GM19395 (cell line): ENCODE measurements around the gene GPRC5D.

Experiments
- ATAC-seq: cut with Tn5 transposase; IDR thresholded peaks from one replicate; pipeline ENCODE4 v1.9.1; 2021; ENCODE audit warnings: mild to moderate bottlenecking, moderate library complexity; ENCODE audit not compliant: unreplicated experiment

Gene GPRC5D

GRCh38 chr12:12979731-12980259, 27.8 kb upstream of the GPRC5D start:
- ATAC-seq = no peak

DNA sequence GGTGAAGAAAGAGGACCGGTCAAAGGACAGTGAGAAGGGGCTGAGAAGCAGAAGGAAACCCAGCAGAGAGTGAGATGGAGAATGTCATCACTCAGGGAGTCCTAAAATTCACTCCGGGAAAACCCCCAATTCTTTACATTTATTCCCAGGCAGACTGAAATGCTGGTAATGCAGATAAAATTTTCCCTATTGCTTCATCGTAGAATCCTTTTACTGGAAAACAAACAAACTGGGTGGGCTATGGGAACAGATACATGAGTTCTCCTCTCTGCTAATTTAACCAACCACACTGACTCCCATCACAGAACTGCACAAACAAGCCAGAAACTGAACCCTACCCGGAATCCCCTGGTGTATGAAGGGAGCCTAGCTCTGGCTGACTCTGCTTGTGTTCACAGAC, 27.2 kb upstream of the GPRC5D start:
- no peak for ATAC-seq

GRCh38 chr12:12977231-12977630, 25.3 kb upstream of the GPRC5D start:
- ATAC-seq = no peak

GRCh38 chr12:12976366-12976765, 24.4 kb upstream of the GPRC5D start:
- ATAC-seq = no peak

GRCh38 chr12:12975322-12976077, 23.5 kb upstream of the GPRC5D start:
- no peak for ATAC-seq

DNA sequence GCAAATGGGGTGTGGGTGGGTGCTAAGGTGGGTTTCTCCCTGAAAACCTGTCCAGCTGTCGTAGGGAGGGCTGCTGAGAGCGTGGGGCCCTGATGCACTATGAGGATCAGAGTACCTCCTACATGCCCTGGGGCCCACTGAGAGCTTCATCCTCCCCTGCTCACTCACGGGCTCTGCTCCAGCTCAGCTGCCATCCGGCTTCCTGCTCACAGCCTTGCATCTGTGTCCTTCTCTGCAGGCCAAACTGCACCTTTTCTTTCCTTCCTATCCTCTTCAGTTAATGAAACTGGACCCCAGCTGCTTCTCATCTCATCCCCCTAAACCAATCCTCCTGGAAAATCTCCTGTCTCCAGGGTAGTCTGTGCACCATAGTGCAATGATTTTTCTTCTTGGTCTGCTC, 22.2 kb upstream of the GPRC5D start:
- no peak for ATAC-seq

DNA sequence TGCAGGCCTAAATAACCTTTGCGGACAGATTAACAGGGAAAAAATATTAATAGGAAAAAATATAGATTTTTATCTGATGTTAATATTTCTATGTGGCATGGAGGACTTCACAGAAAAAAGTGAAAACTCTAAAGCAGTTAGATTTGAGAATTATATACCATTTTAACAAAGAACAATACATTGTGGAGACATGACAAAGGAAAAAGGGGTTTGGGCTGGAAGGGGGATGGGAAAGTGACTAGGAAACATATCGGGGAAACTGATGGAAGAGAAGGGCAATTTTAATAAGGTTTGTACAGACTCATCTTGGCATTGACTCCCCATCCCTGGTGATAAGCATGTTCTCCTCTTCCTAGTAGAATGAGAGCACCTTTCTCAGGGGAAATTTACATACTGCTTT, 21.0 kb upstream of the GPRC5D start:
- no peak for ATAC-seq

DNA sequence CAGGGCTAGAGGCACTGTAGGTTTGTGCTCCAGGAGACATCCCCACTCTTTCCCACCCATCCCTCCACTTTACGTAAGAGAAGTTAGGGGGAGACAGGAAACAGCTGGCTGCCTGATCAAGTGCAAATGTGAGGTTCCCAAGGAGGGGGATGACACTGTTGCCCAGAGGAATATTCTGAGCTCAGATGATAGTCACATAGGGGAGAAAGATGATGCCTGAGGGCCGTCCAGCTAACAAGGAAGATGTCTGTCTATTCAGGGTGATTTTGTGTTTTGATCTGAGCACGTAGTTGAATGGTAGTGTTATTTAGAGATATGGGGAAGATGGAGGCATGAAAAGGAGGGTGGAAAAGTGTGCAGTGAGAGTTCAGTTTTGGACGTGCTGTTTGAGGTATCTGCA, 13.9 kb upstream of the GPRC5D start:
- no peak for ATAC-seq

GRCh38 chr12:12964255-12964654, 12.3 kb upstream of the GPRC5D start:
- ATAC-seq = no peak

DNA sequence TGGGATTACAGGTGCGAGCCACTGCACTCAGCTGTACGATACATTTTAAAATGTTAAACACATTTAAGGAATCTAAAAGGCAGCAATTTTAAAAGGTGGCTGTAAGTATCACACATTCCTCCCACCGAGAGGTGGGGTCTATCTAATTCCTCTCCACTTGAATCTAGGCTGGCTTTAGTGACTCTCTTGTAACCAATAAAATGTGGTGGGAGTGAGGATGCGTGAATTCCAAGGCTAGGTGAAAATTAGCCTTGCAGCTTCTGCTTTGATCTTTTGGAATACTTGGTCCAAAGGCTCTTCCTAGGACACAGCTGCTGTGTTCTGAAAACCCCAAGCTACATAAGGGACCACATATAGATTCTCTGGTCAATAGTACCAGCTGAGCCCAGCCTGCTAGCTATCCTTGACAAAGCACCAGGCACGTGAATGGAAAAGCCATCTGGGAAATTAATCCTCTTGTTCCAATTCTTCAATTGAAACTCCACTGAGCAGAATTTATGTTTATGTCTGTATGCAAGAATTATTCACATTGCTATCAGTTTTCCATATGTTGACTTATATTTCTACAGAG, 8.8 kb upstream of the GPRC5D start:
- no peak for ATAC-seq

GRCh38 chr12:12958886-12959285, 6.9 kb upstream of the GPRC5D start:
- ATAC-seq = no peak

- ATAC-seq = no peak
Measured at GRCh38 chr12:12954878-12955625, 3.1 kb upstream of the GPRC5D start.

GRCh38 chr12:12954356-12954755, 2.4 kb upstream of the GPRC5D start:
- no peak for ATAC-seq

DNA sequence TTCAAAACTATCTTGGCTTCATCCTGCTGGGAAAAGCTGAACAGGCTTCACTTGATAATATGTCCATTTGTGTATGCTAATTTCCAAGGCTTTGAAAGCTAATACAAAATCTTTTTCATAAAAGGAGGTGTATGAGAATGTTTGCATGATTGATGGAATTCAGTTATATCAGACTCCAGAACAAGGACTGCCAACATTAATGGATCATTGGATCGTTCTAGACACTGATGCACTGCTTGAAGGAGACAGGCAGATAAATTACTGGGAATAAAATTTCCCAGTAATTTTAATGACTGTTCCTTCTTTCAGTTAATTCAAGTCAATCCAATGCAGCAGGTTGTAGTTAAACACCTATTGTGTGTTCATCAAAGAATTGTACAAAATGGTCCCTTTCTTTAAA, 466 bp downstream of the GPRC5D start:
- no peak for ATAC-seq

GRCh38 chr12:12947902-12948301, 4.1 kb downstream of the GPRC5D start:
- no peak for ATAC-seq

DNA sequence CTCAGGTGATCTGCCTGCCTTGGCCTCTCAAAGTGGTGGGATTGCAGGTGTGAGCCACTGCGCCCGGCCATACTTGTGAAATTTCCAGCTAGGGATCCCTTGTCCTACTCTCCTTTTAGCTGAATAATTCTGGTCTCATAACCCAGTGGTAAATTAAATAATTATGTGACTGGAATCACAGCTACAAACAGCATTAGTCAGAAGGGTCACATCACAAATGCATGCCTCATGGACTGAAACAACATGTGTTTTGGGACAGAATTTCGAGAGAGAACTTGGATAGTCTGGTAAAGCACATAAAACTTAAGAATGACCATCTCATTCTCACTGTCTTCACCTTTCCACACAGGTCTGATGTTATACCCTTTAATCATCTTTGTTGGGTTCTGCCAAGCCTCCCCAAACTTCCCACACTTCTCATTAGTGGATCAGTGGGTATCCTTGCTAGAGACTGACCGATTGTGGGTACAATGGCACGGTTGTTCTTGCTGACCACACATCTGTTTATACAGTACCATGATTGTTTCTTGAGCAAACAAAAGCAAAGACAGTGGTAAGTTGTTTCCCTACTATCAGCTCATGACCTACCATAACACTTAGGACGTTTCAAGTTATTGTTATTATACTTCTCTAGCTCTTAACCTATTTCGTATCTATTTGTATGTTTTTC, 5.1 kb downstream of the GPRC5D start:
- ATAC-seq = no peak

DNA sequence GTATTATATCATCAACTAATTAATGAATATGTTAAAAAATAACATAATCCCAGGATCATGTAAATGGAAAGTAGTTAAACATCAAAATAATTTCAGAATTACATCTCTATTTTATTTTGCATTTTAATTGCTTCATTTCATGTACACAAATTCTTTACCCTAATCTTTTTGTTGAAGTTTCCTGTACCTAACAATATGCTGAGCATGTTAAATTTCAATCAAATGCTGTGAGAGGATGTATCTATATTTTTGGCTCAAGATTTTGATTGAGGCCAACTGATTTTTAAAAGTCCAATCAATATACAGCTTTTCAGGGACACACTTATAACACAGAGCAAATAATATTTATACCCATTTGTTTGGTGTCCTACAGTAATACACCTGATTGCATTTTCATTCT, 6.4 kb downstream of the GPRC5D start:
- no peak for ATAC-seq

GRCh38 chr12:12943586-12944260, 8.2 kb downstream of the GPRC5D start:
- no peak for ATAC-seq

DNA sequence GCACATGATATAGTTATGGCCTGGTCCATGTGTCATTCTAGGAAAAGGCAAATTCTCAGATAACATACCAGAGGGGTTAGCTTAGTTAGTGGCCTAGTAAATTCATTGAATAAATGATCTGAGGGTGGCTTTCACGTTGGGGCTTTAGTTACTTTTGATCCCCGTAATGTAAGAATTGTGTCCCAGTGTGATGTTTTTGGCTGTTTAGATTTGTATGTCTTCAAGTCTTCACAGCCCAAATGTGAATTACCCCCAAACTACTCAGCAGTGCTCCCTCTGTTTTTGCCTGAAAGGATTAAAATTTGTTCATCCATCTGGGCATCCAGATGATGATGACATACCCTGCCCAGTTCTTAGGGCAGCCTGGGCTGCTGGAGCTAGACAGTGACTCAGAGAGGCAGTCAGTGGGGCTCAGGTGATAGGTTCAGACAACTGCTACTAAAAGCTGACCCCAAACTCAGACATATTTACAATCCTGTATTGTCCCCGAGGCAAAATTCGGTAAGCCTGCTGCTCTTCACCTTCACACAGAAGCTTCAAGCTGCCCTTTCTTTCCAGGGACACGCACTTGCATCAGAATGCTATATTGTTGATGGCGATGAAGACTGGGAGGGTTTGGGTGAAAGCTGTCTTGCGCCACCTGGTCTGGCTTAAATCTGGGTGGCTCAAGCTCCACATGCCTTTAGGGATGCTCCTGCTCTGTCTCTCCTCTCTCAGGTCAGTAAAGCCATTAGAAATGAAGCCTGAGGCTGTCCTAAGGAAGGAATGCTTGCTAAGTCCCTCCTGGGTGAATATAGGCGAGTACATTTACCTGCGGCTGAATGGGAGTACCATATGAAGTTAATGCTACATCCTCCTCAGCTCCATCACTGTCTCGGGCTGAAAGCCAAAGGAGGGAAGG, 10.3 kb downstream of the GPRC5D start:
- ATAC-seq = no peak

GRCh38 chr12:12939888-12940287, 12.1 kb downstream of the GPRC5D start:
- ATAC-seq = no peak
